NOMO-1 treated with dmso at 0.1 percent for 144 hours (cell line): ENCODE results near the gene ADARB2.
"Not testable (repeated sequence)": the region's sequence is repeated elsewhere in the genome, so short reads cannot be mapped to it uniquely, and the experiment has no call there.

ENCODE experiments used
- DNase-seq: peaks from one replicate; lab custom pipeline; 2025; ENCODE audit not compliant: unreplicated experiment; lab: John Stamatoyannopoulos, UW

The ADARB2 gene

DNA sequence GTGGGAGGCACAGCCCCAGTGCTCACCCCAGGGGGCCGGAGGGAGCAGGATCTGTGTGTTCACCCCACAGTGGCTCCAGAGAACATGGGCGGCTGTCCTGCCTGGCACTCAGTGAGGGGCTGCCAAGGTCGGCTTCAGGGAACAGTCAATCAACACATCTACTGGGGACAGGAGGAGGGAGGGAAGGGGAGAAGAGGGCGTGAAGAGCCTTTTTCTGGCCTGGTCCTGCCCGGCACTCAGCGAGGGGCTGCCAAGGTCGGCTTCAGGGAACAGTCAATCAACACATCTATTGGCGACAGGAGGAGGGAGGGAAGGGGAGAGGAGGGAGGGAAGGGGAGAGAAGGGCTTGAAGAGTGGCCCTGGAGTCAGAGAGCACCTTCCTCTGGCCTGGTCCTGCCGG is 184.9 kb downstream of the ADARB2 start:
- no peak for DNase-seq

DNA sequence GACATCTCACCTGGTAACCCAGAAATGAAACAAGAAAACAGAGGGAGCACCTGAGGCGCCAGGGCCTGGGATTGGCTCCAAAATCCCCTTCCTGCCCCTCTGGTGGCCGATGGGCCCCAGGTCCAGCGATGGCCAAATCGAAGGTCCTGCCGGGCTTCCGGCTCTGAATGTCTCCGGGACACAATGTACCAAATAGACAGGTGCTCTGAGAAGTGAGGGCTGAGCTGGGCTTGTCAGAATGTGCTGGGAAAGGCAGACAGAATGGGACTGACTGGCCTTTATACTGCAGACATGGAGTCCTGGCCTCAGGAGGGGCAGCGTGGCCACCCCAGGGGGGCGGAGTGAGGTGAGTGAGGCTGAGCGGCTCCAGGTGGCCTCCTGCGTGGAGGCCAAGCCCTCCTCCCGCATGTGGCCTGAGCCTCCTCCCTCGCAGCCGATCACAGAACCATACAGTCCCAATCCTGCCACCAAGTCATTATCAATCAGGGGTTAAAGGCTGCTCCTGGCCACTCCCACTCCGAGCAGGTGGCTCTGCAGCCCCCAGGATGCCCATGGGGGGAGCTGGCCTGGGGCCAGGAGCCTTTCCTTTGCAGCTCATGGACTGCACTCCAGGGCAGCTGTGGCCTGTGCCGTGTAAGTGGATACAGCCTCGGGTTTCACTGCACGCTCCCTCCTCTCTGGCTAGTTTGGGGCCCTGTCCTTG is 185.5 kb downstream of the ADARB2 start:
- no peak for DNase-seq

DNA sequence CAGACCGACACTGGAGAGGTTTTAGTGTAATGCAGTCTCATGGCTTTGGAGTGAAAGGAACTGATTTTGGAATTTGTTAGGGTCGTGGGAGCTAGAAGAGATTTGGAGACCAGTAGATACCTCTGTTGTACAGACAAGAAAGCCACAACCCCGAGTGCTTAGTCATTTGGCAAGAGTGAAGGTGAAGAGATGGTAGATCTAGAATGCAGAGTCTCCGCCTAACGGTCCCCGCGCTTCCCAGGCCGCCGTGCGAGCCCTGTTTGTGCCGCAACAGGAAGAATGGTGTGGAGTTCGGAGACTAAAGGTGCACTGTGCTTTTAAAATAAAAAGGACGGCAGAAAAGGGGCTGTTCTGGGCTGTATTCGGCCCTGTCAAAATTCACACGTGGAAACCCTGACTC is 186.7 kb downstream of the ADARB2 start:
- DNase-seq = no peak

DNA sequence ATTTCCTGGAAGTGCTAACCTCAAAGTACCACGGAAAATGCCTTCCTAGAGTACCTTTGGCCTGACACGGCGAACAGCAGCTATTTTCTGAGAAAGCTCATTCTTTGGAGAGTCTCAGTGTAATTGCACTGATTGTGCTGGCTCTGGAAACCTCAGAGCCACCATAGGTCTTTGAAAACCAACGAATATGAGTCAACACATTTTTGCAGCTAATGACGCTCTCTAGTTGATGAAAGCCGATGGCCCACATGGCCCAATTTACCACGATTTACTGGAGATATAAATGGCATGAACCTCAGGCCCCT is 187.1 kb downstream of the ADARB2 start:
- no peak for DNase-seq

DNA sequence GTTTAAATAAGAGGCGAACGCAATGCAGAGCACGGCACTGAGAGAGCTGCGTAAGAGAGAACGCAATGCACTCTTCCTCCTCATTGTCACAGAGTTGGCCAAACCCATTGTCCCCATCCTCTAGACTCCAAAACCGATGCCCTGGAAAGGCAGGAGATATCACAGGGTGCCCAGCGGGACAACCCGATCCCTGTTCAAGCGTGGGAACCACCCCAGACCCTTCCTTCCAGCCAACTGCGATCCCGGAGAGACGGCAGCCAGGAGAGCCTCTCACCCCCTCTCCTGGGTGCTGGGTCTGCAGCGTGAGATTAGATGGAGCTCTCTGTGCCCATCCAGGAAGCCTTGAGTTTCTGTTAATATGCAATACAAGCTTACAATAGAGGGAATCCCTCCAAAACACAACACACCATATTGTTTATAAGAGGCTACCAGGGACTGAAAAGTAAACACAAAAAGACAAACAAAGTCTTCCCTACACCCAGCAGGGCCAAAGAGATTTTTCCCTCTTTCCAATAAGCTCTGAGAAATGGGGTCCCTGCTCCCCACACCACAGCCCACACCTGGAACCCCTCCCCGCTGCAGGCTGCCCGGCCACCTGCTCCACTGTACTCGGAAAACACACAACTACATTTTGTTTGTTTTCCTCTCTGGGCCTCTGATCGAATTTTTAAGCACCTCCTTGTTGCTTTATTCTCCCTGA is 187.6 kb downstream of the ADARB2 start:
- DNase-seq = no peak

DNA sequence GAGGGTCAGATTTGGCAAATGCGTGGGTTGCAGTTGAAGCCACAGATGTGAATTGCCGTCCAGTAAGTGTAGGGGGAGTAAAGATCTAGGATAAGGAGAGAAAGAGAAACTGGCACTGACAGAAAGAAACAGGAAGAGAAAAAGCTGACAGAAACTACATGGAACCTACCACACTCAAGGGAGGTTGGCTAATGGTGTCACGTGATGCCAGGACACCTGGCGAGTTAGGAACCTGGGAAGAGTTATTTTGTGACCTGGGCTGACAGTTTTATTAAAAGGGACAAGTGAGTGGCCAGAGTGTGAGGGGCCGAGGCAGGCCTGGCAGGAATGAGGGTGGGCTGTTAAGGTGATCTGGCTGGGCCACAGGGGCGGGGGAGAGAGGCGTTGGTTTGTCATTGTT is 188.7 kb downstream of the ADARB2 start:
- no peak for DNase-seq

DNA sequence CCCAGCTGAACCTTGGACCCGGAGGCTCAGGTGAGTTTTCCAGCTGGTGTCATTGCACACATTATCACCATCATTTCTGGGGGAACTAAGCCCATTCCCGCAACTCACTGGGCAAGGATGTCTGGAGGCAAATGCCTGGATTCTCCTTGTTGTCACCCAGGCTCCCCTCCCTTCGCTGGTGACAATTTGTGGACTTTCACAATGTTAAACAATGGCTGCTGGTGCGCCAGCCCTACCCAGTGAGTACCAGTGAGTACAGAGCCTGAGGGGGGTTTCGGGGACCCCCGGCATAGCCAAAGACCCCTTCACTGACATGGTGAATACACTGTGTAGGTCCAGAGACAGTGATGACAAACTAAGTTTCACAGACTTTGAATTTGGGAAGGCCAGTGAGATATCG is 189.2 kb downstream of the ADARB2 start:
- no peak for DNase-seq

DNA sequence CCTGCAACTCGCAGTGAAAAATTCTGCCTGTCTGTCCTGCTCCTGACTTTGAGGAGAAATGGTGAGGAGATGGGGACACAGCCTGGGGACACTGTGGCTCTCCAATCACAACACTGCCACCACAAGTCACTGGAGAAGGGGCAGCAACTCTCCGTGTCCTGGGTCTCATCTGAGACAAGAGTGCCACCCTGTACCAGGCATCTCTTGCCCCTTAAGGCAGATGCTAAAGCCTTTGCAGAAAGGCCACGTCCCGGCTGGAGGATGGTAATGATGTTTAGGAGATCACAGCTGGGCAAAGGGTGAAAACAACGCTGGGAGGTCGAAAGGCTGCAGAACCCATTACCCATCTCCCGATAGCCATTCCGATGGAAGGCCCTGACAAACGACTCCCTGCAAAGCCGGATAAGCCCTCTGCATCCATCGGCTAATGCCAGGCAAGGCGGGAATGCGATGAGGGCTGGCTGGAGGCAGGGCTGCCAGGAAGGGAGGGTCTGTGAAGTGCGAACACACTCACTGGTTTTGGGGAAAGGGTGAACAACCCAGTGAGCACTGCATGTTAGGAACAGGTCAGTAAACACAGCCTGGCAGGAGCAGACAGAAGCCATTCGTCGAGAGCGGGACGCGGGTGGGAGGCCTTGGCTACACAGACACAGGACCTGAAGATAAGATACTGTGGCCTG is 190.8 kb downstream of the ADARB2 start:
- no peak for DNase-seq

DNA sequence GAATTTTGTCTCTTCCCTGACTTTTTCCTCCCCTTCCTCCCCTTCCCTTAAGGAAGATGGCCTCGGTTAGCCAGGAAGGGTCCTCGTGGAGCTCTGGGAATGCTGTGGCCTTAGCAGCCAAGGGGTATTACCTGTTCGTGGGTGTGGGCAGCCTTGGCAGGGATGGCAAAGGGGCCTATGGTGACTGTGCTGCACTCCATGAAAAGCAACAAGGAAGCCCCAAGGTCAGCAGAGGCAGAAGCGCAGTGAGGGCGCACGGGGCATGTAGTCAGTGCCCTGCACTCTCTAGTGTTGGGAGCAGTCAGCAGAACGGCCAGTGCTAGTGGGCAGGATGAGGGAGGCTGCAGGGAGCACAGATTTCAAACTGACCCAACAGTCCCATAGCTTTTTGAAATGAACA is 191.8 kb downstream of the ADARB2 start:
- no peak for DNase-seq

DNA sequence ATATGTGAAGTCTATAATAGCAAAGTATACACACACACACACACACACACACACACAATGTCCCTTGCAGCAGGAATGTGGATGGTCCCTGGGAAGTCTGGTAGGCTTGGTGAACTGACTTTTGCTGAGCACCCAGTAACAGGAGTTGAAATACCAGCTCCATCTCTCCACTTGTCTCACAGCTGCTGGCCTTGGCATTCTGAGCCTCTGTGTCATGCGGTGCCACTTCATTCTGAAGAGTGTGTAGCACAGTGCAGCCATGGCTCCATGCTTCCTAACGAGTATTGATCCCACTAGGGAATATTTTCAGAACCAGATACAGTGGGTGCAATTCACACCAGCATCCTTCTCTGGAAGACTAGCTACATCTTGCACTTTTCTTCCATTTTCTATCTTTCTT is 192.4 kb downstream of the ADARB2 start:
- DNase-seq = no peak

DNA sequence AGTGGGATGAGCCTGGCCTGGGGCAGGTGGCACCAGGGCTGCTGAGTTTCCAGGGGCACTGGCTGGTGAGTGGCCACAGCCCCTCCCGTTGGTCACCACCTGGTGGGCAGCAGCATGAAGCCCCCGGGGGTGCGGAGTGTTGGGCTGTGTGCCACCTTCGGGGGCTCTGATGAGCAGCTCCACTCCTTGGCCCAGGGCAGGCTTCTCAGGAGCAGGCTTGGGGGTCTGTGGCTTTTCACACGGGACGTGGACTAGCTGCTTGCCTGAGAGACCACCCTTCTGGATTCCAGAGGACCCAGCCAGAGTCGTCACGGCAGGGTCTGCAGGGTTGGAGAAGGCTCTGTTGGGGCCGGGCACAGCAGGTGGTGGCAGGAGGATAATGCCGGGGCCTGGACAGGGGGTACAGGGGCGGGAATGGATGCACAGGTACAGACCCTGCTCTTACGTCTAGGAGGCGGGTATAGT is 193.1 kb downstream of the ADARB2 start:
- DNase-seq = no peak

DNA sequence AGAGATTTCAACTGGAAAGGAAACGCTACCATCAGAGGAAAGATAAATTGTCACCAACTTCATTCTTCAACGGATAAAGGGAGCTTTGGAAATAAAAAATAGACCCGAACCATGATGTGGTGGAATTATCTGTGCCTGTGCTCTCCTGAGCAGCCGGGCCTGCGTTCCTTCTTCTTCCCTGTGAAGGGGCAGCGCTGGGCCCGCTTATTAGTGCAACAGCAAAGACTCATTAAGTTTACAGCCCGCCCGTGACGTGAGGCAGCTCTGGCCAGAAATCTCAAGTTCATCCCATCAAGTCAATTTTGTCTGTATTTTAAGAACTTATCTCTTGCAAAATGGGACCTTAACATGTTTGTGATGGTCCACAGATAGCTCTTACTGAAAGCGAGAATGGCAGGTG is 193.7 kb downstream of the ADARB2 start:
- no peak for DNase-seq

DNA sequence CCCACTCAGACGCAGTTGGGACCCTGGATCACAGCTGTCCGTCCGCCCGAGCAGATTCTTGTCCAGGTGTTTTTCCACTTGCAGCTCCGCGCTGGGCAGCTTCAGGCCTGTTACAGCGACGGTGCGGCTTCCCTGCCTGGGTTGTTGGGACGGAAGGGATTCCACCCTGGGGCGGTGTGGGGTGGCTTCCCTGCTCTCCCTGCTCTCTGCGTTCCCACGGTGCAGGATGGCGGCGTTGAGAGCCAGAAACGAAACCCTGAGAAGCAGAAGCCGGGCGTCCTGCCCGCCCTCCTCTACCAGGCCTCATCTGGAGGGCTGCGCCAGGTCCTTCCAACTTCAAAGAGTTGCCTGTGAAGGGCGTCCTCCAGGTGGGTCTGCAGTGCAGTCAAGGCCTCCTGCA is 194.4 kb downstream of the ADARB2 start:
- no peak for DNase-seq

DNA sequence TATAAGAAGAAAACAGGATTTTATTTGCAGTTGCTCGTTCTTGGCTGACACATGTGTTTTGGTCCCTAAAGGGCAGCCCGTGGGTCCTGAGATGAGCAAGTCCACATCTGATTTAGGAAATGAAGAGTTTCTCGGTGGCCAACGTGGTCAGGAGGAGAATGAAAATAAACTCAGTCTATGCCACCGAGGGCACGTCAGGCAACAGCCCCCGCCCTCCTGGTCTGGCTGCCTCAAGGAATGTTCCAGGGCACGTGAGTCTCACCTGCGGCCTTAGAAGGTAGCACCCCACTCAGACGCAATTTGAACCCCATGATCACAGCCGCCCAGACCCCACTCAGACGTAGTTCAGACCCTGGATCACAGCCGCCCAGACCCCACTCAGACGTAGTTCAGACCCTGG is 197.2 kb downstream of the ADARB2 start:
- no peak for DNase-seq

DNA sequence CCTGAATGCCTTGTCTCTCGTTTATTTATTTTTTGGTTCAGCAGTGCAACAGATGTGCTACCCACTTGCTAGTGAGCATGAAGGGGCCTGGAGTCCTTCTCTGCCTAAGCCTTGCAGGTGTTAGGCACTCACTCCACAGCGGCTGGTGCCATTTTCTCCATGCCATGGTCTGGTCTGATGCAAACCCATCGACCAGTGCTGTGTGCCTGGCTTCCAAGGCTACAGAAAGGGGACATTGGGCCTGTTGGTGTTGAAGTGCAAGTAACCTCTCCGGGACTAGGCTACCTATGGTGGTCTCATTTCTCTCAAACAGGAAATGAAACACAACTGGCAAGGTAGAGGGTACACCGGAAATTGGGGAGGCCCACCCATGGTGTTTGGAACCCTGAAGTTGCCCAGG is 198.1 kb downstream of the ADARB2 start:
- no peak for DNase-seq

DNA sequence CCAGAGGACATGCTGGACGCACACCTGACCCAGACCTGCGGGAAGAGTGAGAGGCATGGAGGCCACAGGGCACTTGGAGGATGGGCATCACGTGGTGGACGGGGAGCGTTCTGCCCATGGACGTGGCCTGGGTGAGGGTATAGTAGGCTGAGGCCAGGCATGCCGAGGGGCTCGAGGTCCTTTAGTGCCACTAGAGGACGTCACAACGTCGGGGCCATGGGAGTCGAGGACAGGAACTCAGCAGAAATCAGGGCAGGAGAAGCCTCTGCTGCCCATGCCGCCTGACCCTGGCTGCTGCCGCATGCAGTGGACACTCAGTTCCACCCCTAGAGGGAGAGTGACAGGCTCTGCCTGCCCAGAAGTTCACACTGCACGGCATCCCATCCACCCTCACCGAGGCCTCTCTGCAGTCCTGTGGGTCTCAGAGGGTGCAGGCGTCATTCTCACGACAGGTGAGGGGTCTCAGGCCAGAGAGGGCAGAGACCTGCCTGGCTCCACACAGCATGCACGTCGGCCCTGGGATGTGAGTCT is 198.7 kb downstream of the ADARB2 start:
- DNase-seq = no peak

DNA sequence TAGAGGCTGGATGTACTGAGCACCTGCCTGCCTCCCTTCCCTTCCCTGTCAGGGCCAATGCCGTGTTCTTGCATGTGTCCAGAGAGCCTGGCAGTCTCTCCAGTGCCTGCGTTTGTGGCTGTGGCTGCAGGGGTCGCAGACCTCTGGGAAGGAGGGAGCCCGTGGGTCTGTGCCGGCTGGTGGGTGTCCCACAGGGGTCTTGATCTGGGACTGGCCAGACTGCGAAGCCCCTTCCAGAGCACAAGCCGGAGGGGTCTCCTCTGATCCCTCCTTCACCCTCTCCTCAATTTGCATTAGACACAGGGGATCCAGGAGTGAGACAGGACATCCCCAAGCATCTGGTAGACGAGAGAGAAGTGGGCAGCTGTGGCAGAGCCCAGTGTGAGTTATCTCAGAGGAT is 199.2 kb downstream of the ADARB2 start:
- DNase-seq = no peak

DNA sequence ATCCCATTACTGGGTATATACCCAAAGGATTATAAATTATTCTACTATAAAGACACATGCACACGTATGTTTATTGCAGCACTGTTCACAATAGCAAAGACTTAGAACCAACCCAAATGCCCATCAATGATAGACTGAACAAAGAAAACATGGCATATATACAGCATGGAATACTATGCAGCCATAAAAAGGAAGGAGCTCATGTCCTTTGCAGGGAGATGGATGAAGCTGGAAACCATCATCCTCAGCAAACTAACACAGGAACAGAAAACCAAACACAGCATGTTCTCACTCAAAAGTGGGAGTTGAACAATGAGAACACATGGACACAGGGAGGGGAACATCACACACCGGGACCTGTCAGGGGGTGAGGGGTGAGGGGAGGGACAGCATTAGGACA is 199.9 kb downstream of the ADARB2 start:
- DNase-seq = not testable (repeated sequence)

DNA sequence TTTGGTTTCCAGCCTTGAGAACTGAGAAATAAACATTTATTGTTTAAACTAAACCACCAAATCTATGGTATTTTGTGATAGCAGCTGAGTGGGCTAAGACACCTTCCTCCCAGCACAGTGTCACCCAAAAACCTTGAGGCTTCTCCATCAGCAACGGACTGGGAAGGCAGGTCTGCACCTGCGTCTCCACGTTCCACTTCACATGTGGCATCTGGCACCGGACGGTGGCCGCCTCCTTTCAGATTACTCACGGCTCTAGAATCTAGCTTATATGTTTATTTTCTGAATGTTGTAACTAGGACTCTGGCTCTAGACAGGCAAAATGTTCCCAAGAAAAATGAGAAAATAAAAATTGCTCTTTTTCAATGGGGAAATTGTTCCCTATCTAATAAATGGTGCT is 201.0 kb downstream of the ADARB2 start:
- DNase-seq = no peak

DNA sequence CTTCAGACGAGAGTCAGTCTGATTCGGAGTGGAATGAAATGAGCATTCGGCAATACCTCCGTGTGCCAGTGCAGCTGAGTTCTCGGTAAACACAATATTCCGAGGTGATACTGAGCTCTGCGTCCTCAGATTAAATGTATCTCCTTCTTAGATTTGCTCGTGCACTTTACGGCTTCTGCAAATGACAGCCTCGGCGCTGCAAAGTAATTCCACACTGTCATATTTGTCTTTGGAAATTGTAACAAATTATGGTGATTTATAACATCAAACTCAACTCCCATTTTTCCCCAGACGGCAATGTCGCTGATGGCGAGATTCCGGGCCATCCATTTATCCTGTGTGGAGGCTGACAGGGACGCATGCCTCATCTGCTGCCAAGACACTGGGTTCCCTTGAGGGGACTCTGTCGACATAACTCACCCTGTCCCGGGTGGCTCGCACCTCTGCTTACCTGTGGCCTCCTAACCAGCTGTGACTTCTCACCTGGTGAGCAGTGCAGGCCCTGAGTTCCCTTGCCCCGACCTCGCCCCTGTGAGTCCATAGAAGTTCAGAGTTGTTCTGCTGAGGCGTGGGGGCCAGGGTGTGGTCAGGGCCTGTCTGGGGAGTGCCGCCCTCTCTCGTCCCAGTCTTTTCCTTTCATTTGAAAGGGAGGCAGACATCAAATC is 201.9 kb downstream of the ADARB2 start:
- DNase-seq = no peak

DNA sequence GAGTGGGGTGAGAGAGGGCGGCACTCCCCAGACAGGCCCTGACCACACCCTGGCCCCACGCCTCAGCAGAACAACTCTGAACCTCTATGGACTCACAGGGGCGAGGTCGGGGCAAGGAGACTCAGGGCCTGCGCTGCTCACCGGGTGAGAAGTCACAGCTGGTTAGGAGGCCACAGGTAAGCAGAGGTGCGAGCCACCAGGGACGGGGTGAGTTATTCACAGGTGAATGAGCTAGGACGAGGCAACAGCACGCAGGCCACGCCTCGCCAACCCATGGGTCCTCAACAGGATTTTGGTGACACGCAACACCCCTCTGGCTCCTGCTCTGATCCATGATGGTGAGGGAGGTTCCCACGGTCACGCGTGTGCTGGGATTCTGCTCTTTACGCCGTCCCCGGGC is 202.5 kb downstream of the ADARB2 start:
- DNase-seq = no peak

DNA sequence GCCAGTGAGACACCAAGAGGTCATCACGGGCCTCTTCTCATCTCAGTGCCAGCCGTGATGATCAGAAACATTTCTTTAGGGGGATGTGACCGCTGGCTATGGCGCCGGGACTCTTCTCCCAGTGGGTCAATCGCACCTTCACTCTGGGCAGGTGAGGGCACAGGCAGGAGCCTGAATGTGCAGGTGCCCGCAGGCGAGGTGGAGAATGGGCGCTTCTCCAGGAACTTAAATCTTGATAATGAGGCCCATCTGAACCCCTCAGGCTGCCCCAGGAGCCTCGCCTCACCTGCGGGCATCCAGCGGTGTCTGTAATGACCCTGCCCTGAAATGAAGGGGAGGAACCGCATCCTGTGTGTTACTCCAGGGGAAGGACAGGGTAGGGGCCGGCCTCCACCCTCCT is 204.7 kb downstream of the ADARB2 start:
- DNase-seq = no peak
